Immature natural killer cell (primary cell): ENCODE results near the gene DAPK1. TPM values are rescaled to one million over a fixed set of nuclear protein-coding genes. Genes with fewer than 3 reads are reported as not detected.

Experiments
- DNase-seq, 3 donors: peaks; one replicate each; pipeline ENCODE4 v3.0.0; 2022; ENCODE audit warnings: mixed read lengths in 1 of 3
- H3K27ac Mint-ChIP-seq, 6 donors: one replicate each; pipeline ENCODE4 v1.8.0; 2020; ENCODE audit warnings: mixed read lengths in 6 of 6, mild to moderate bottlenecking in 5 of 6, inconsistent platforms in 4 of 6, moderate library complexity in 3 of 6
- H3K27me3 Mint-ChIP-seq, 3 donors: one replicate each; pipeline ENCODE4 v1.8.0; 2020 to 2021; ENCODE audit warnings: low read depth in 3 of 3, mild to moderate bottlenecking in 3 of 3, mixed read lengths in 3 of 3, moderate library complexity in 3 of 3, inconsistent platforms in 1 of 3
- H3K36me3 Mint-ChIP-seq, 3 donors: one replicate each; pipeline ENCODE4 v1.8.0; 2020; ENCODE audit warnings: mixed read lengths in 3 of 3, inconsistent platforms in 2 of 3, mild to moderate bottlenecking in 2 of 3
- H3K4me1 Mint-ChIP-seq, 2 donors: one replicate each; pipeline ENCODE4 v1.8.0; 2020; ENCODE audit warnings: inconsistent platforms in 2 of 2, mild to moderate bottlenecking in 2 of 2, mixed read lengths in 2 of 2, moderate library complexity in 1 of 2
- H3K4me3 Mint-ChIP-seq, 5 donors: one replicate each; pipeline ENCODE4 v1.8.0; 2020; ENCODE audit warnings: mild to moderate bottlenecking in 5 of 5, mixed read lengths in 5 of 5, inconsistent platforms in 3 of 5, moderate library complexity in 3 of 5
- H3K9me3 Mint-ChIP-seq, 6 donors: one replicate each; pipeline ENCODE4 v1.8.0; 2020; ENCODE audit warnings: mild to moderate bottlenecking in 6 of 6, mixed read lengths in 6 of 6, inconsistent platforms in 4 of 6, moderate library complexity in 3 of 6
- polyA plus RNA-seq, 3 donors: library from polyadenylated mRNA; unstranded; fragments of 300-500 nt; fragmentation: Illumina TruSeq; gene quantifications; one replicate each; pipeline ENCODE4 v1.2.3, GENCODE V29; 2021

Gene DAPK1
- polyA plus RNA-seq, 3 donors from 2014 or later = 0.82 to 1.3 TPM; not detected in 1

- no peak overlapping the region for H3K27ac Mint-ChIP-seq
- H3K4me3 Mint-ChIP-seq = no peak overlapping the region
- H3K27me3 Mint-ChIP-seq = no peaks in the 10 kb centered on the region
- H3K4me1 Mint-ChIP-seq = no peaks in the 10 kb centered on the region
- H3K9me3 Mint-ChIP-seq = no peaks in the 10 kb centered on the region
- no peaks in the 10 kb centered on the region for H3K36me3 Mint-ChIP-seq
- DNase-seq = no peak
Measured at GRCh38 chr9:87580941-87581438, 83.3 kb downstream of the DAPK1 start.

- H3K36me3 Mint-ChIP-seq = no peaks in the 10 kb centered on the region
- H3K27ac Mint-ChIP-seq = no peak overlapping the region
- no peaks in the 10 kb centered on the region for H3K9me3 Mint-ChIP-seq
- DNase-seq = no peak
- H3K4me3 Mint-ChIP-seq = no peak overlapping the region
- no peaks in the 10 kb centered on the region for H3K27me3 Mint-ChIP-seq
- no peaks in the 10 kb centered on the region for H3K4me1 Mint-ChIP-seq
Measured at GRCh38 chr9:87581513-87581912, 83.8 kb downstream of the DAPK1 start.

GRCh38 chr9:87581949-87582637 lies 84.4 kb downstream of the DAPK1 start:
- Mint-ChIP-seq H3K4me3 (no peak overlapping the region), H3K27ac (no peak overlapping the region), H3K9me3 (no peaks in the 10 kb centered on the region), H3K27me3 (no peaks in the 10 kb centered on the region), H3K36me3 (no peaks in the 10 kb centered on the region), H3K4me1 (no peaks in the 10 kb centered on the region)
- DNase-seq = no peak

- peaks cover 0 to 3% (median 0%) of the 10 kb centered on the region in 3 donors for H3K27me3 Mint-ChIP-seq
- no peaks in the 10 kb centered on the region for H3K4me1 Mint-ChIP-seq
- H3K4me3 Mint-ChIP-seq = no peak overlapping the region
- no peak overlapping the region for H3K27ac Mint-ChIP-seq
- no peaks in the 10 kb centered on the region for H3K36me3 Mint-ChIP-seq
- H3K9me3 Mint-ChIP-seq = no peaks in the 10 kb centered on the region
- DNase-seq = no peak
Measured at GRCh38 chr9:87584326-87584725, 86.7 kb downstream of the DAPK1 start.

GRCh38 chr9:87585123-87585855 lies 87.6 kb downstream of the DAPK1 start:
- Mint-ChIP-seq H3K27ac (no peak overlapping the region), H3K27me3 (peaks cover 0 to 3% (median 0%) of the 10 kb centered on the region in 3 donors), H3K4me3 (no peak overlapping the region), H3K9me3 (no peaks in the 10 kb centered on the region), H3K36me3 (no peaks in the 10 kb centered on the region), H3K4me1 (no peaks in the 10 kb centered on the region)
- no peak for DNase-seq

GRCh38 chr9:87586731-87587355 lies 89.2 kb downstream of the DAPK1 start:
- no peaks in the 10 kb centered on the region for H3K4me1 Mint-ChIP-seq
- no peak overlapping the region for H3K27ac Mint-ChIP-seq
- H3K9me3 Mint-ChIP-seq = no peaks in the 10 kb centered on the region
- no peak for DNase-seq
- H3K36me3 Mint-ChIP-seq = no peaks in the 10 kb centered on the region
- no peak overlapping the region for H3K4me3 Mint-ChIP-seq
- peaks cover 0 to 3% (median 3%) of the 10 kb centered on the region in 3 donors for H3K27me3 Mint-ChIP-seq

GRCh38 chr9:87587356-87587745 lies 89.7 kb downstream of the DAPK1 start:
- Mint-ChIP-seq H3K27me3 (peaks cover 0 to 3% (median 3%) of the 10 kb centered on the region in 3 donors), H3K36me3 (no peaks in the 10 kb centered on the region), H3K27ac (no peak overlapping the region), H3K9me3 (no peaks in the 10 kb centered on the region), H3K4me3 (no peak overlapping the region), H3K4me1 (no peaks in the 10 kb centered on the region)
- no peak for DNase-seq

GRCh38 chr9:87587864-87588263 lies 90.2 kb downstream of the DAPK1 start:
- H3K4me1 Mint-ChIP-seq = no peaks in the 10 kb centered on the region
- H3K4me3 Mint-ChIP-seq = no peak overlapping the region
- H3K9me3 Mint-ChIP-seq = no peaks in the 10 kb centered on the region
- H3K27ac Mint-ChIP-seq = no peak overlapping the region
- no peaks in the 10 kb centered on the region for H3K36me3 Mint-ChIP-seq
- DNase-seq = no peak
- H3K27me3 Mint-ChIP-seq = peaks cover 0 to 3% (median 3%) of the 10 kb centered on the region in 3 donors

GRCh38 chr9:87588339-87588738 lies 90.7 kb downstream of the DAPK1 start:
- Mint-ChIP-seq H3K4me3 (no peak overlapping the region), H3K36me3 (no peaks in the 10 kb centered on the region), H3K27ac (no peak overlapping the region), H3K27me3 (peaks cover 0 to 4% (median 3%) of the 10 kb centered on the region in 3 donors), H3K4me1 (no peaks in the 10 kb centered on the region), H3K9me3 (no peaks in the 10 kb centered on the region)
- no peak for DNase-seq

GRCh38 chr9:87590996-87591395 lies 93.3 kb downstream of the DAPK1 start:
- no peaks in the 10 kb centered on the region for H3K9me3 Mint-ChIP-seq
- H3K27ac Mint-ChIP-seq = no peak overlapping the region
- H3K4me1 Mint-ChIP-seq = no peaks in the 10 kb centered on the region
- H3K27me3 Mint-ChIP-seq = peaks cover 0 to 6% (median 4%) of the 10 kb centered on the region in 3 donors
- H3K4me3 Mint-ChIP-seq = no peak overlapping the region
- H3K36me3 Mint-ChIP-seq = no peaks in the 10 kb centered on the region
- no peak for DNase-seq

- H3K27me3 Mint-ChIP-seq = peaks cover 1 to 6% (median 4%) of the 10 kb centered on the region in 3 donors
- H3K4me3 Mint-ChIP-seq = no peak overlapping the region
- no peak overlapping the region for H3K27ac Mint-ChIP-seq
- no peak for DNase-seq
- no peaks in the 10 kb centered on the region for H3K36me3 Mint-ChIP-seq
- no peaks in the 10 kb centered on the region for H3K4me1 Mint-ChIP-seq
- no peaks in the 10 kb centered on the region for H3K9me3 Mint-ChIP-seq
Measured at GRCh38 chr9:87592554-87593358, 95.1 kb downstream of the DAPK1 start.

- Mint-ChIP-seq H3K36me3 (no peaks in the 10 kb centered on the region), H3K9me3 (no peaks in the 10 kb centered on the region), H3K27me3 (peaks cover 1 to 6% (median 4%) of the 10 kb centered on the region in 3 donors), H3K4me1 (no peaks in the 10 kb centered on the region), H3K4me3 (no peak overlapping the region), H3K27ac (no peak overlapping the region)
- no peak for DNase-seq
Measured at GRCh38 chr9:87593359-87593980, 95.8 kb downstream of the DAPK1 start.

- H3K27ac Mint-ChIP-seq = no peak overlapping the region
- no peak overlapping the region for H3K4me3 Mint-ChIP-seq
- no peaks in the 10 kb centered on the region for H3K4me1 Mint-ChIP-seq
- H3K36me3 Mint-ChIP-seq = no peaks in the 10 kb centered on the region
- peaks cover 1 to 4% (median 3%) of the 10 kb centered on the region in 3 donors for H3K27me3 Mint-ChIP-seq
- H3K9me3 Mint-ChIP-seq = no peaks in the 10 kb centered on the region
- no peak for DNase-seq
Measured at GRCh38 chr9:87594194-87594593, 96.5 kb downstream of the DAPK1 start.
